Measurements from ENCODE around the gene KIF12.

- TF ChIP-seq POLR2A (IDR thresholded peaks at IDR 0.05), result no peak
- TF ChIP-seq CTCF (IDR thresholded peaks at IDR 0.05), result no peak
Measured at GRCh38 chr9:114123031-114123977, 24.2 kb upstream of the KIF12 start.
